Measurements from ENCODE around the gene ATF7IP2. TPM values are rescaled to one million over a fixed set of nuclear protein-coding genes. Genes with fewer than 3 reads are reported as not detected.
A peak's percentile ranks its signal among the peaks of the same experiment; 100 is the strongest.

The ATF7IP2 gene
- total RNA-seq, 1 experiment from 2014 or later = 25.2 TPM

- in situ Hi-C loops (cut with HindIII; ENCODE audit: low pct_unique_long_range_greater_than_20kb, low sequenced_read_pairs) (no loop called here), intact Hi-C loops (cut with micrococcal nuclease; ENCODE audit: unreplicated experiment) (no loop called here)
- Histone ChIP-seq H3K4me1 (ENCODE audit: control insufficient read depth, insufficient read depth, low read length) (peaks cover 6% of the 10 kb centered on the region; the same call in 1 of the 2 replicates), H3K36me3 (ENCODE audit: control insufficient read depth, insufficient read depth, low read length) (no peaks in the 10 kb centered on the region), H3K27ac (ENCODE audit: low read length) (no peak overlapping the region), H3K9me3 (ENCODE audit: control insufficient read depth, insufficient read depth, low read depth, low read length) (no peaks in the 10 kb centered on the region), H3K4me3 (ENCODE audit: low read depth in 2 of 2, low read length in 2 of 2) (no peak overlapping the region), H3K27me3 (ENCODE audit: control insufficient read depth, insufficient read depth, low read length) (no peaks in the 10 kb centered on the region)
- no TSS peak for BruUV-seq (replicated peaks)
- POLR2A ChIA-PET = no interaction called here
- CTCF ChIA-PET = no interaction called here
- no peak for TF ChIP-seq CTCF (IDR thresholded peaks at IDR 0.05)
- no peak for TF ChIP-seq SIN3A (IDR thresholded peaks at IDR 0.05; ENCODE audit: borderline replicate concordance, insufficient read depth, low read depth, low read length)
- TF ChIP-seq REST (IDR thresholded peaks at IDR 0.05; ENCODE audit: insufficient read depth in 1 of 2, low read depth in 2 of 2, low read length in 1 of 2) = no peak
- no peak for TF ChIP-seq TCF7L2 (IDR thresholded peaks at IDR 0.05; ENCODE audit: low read depth, low read length)
- TF ChIP-seq POLR2AphosphoS5 (IDR thresholded peaks at IDR 0.05; ENCODE audit: low read depth, low read length) = no peak
- ATAC-seq (no peak), DNase-seq (ENCODE audit: low read depth, low spot score) (no peak)
These were observed 2.2 kb upstream of the ATF7IP2 start for GRCh38 chr16:10383626-10384025.

- no peak for ATAC-seq
- Histone ChIP-seq H3K9me3 (ENCODE audit: control insufficient read depth, insufficient read depth, low read depth, low read length) (no peaks in the 10 kb centered on the region), H3K27ac (ENCODE audit: low read length) (peak overlapping the region; percentile 92), H3K27me3 (ENCODE audit: control insufficient read depth, insufficient read depth, low read length) (no peaks in the 10 kb centered on the region), H3K4me1 (ENCODE audit: control insufficient read depth, insufficient read depth, low read length) (peaks cover 6% of the 10 kb centered on the region; the same call in 1 of the 2 replicates), H3K36me3 (ENCODE audit: control insufficient read depth, insufficient read depth, low read length) (no peaks in the 10 kb centered on the region), H3K4me3 (ENCODE audit: low read depth in 2 of 2, low read length in 2 of 2) (peak overlapping the region; percentile 72 to 99)
- CTCF ChIA-PET = interaction anchor here (0.6 kb wide), 1 partner anchor 151 kb away, joined by 3 read pairs; no protein-coding TSS in a partner anchor
- TF ChIP-seq TCF7L2 (IDR thresholded peaks at IDR 0.05; ENCODE audit: low read depth, low read length) (no peak), CTCF (IDR thresholded peaks at IDR 0.05) (no peak), REST (IDR thresholded peaks at IDR 0.05; ENCODE audit: insufficient read depth in 1 of 2, low read depth in 2 of 2, low read length in 1 of 2) (no peak), POLR2AphosphoS5 (IDR thresholded peaks at IDR 0.05; ENCODE audit: low read depth, low read length) (no peak), SIN3A (IDR thresholded peaks at IDR 0.05; ENCODE audit: borderline replicate concordance, insufficient read depth, low read depth, low read length) (no peak)
- intact Hi-C loops (cut with micrococcal nuclease; ENCODE audit: unreplicated experiment) = no loop called here
- DNase-seq (ENCODE audit: low read depth, low spot score) = no peak
- POLR2A ChIA-PET = no interaction called here
- TSS peak; percentile 87 for BruUV-seq (replicated peaks)
- in situ Hi-C loops (cut with HindIII; ENCODE audit: low pct_unique_long_range_greater_than_20kb, low sequenced_read_pairs) = no loop called here
These were observed 748 bp downstream of the ATF7IP2 start for GRCh38 chr16:10386517-10387100.
